Erythroblast (primary cell): ENCODE results near the gene PRSS56.

ENCODE experiments used
- DNase-seq, 2 experiments: peaks; one replicate each; lab custom pipeline; 2025; lab: John Stamatoyannopoulos, UW
- GATA1 ChIP-seq: IDR thresholded peaks from 2 replicates; pipeline ENCODE4 v1.6.1; 2011; ENCODE audit warnings: low read depth, mild to moderate bottlenecking, control low read depth, low read length, moderate library complexity
- POLR2A ChIP-seq: IDR thresholded peaks from 2 replicates; pipeline ENCODE4 v1.6.1; 2011; ENCODE audit warnings: mild to moderate bottlenecking, low read length

Gene PRSS56

GRCh38 chr2:232519581-232520438 is at the start of gene PRSS56:
TSS of gene PRSS56 (plus strand) at chr2:232520388. CDS start at chr2:232520599, 211 bp downstream.
- no peak for DNase-seq
- TF ChIP-seq GATA1, result no peak
- TF ChIP-seq POLR2A, result no peak

- no peak for DNase-seq
- TF ChIP-seq POLR2A (no peak), GATA1 (no peak)
These were observed 46.7 kb upstream of the PRSS56 start for GRCh38 chr2:232473467-232473890.

GRCh38 chr2:232476045-232476444 is 44.1 kb upstream of the PRSS56 start:
- DNase-seq, result no peak
- TF ChIP-seq GATA1, result no peak
- TF ChIP-seq POLR2A, result no peak

- TF ChIP-seq GATA1 (no peak), POLR2A (no peak)
- DNase-seq, result no peak
These were observed 43.4 kb upstream of the PRSS56 start for GRCh38 chr2:232476791-232477190.

- no peak for DNase-seq
- TF ChIP-seq GATA1 (no peak), POLR2A (no peak)
These were observed 42.3 kb upstream of the PRSS56 start for GRCh38 chr2:232477751-232478510.

GRCh38 chr2:232478571-232479340 is 41.4 kb upstream of the PRSS56 start:
- no peak for TF ChIP-seq GATA1
- no peak for TF ChIP-seq POLR2A
- DNase-seq, result no peak

GRCh38 chr2:232479341-232480200 is 40.6 kb upstream of the PRSS56 start:
- TF ChIP-seq GATA1, result no peak
- TF ChIP-seq POLR2A, result no peak

GRCh38 chr2:232480201-232481190 is 39.7 kb upstream of the PRSS56 start:
- TF ChIP-seq GATA1 (no peak), POLR2A (no peak)
- DNase-seq, result no peak

More at GRCh38 chr2:232479341-232480200, 40.6 kb upstream of the PRSS56 start:
- no peak for DNase-seq

GRCh38 chr2:232481322-232482140 is 38.7 kb upstream of the PRSS56 start:
- TF ChIP-seq GATA1, result no peak
- no peak for TF ChIP-seq POLR2A
- DNase-seq, result no peak

GRCh38 chr2:232482301-232483238 is 37.6 kb upstream of the PRSS56 start:
- no peak for DNase-seq
- no peak for TF ChIP-seq POLR2A
- TF ChIP-seq GATA1, result no peak
